HG03159 (cell line): ENCODE measurements around the gene MEF2C.
"Not testable (repeated sequence)": the region's sequence is repeated elsewhere in the genome, so short reads cannot be mapped to it uniquely, and the experiment has no call there.

Source experiments
- ATAC-seq: cut with Tn5 transposase; IDR thresholded peaks from one replicate; pipeline ENCODE4 v1.9.1; 2021; ENCODE audit warnings: mild to moderate bottlenecking, moderate library complexity; ENCODE audit not compliant: unreplicated experiment

MEF2C gene

GRCh38 chr5:88883059-88883835, at the start of gene MEF2C:
Gene MEF2C, minus strand, starts transcription at chr5:88883184. Its CDS starts 59,396 bp downstream, at chr5:88823788.
- ATAC-seq: peak; percentile 33

GRCh38 chr5:88932541-88932940, 49.6 kb upstream of the MEF2C start:
- ATAC-seq: no peak

GRCh38 chr5:88930335-88930734, 47.4 kb upstream of the MEF2C start:
- no peak for ATAC-seq

- no peak for ATAC-seq
Measured at GRCh38 chr5:88929385-88929784, 46.4 kb upstream of the MEF2C start.

GRCh38 chr5:88926774-88927173, 43.8 kb upstream of the MEF2C start:
- no peak for ATAC-seq

GRCh38 chr5:88925692-88926490, 42.9 kb upstream of the MEF2C start:
- no peak for ATAC-seq

- ATAC-seq: no peak
Measured at GRCh38 chr5:88924330-88924657, 41.3 kb upstream of the MEF2C start.

- no peak for ATAC-seq
Measured at GRCh38 chr5:88923623-88924329, 40.8 kb upstream of the MEF2C start.

- ATAC-seq: not testable (repeated sequence)
Measured at GRCh38 chr5:88912743-88913142, 29.8 kb upstream of the MEF2C start.

- ATAC-seq: not testable (repeated sequence)
Measured at GRCh38 chr5:88911059-88911572, 28.1 kb upstream of the MEF2C start.

GRCh38 chr5:88904478-88904877, 21.5 kb upstream of the MEF2C start:
- not testable (repeated sequence) for ATAC-seq

- not testable (repeated sequence) for ATAC-seq
Measured at GRCh38 chr5:88903966-88904365, 21.0 kb upstream of the MEF2C start.

GRCh38 chr5:88901077-88901476, 18.1 kb upstream of the MEF2C start:
- not testable (repeated sequence) for ATAC-seq

- ATAC-seq: no peak
Measured at GRCh38 chr5:88899096-88899737, 16.2 kb upstream of the MEF2C start.

GRCh38 chr5:88897748-88898147, 14.8 kb upstream of the MEF2C start:
- no peak for ATAC-seq

- ATAC-seq: no peak
Measured at GRCh38 chr5:88895681-88896501, 12.9 kb upstream of the MEF2C start.

GRCh38 chr5:88892669-88893068, 9.7 kb upstream of the MEF2C start:
- no peak for ATAC-seq

- ATAC-seq: no peak
Measured at GRCh38 chr5:88890070-88890781, 7.2 kb upstream of the MEF2C start.
